Left lung (tissue), 10 donors: ENCODE results near the gene RNF103. TPM values are rescaled to one million over a fixed set of nuclear protein-coding genes. Genes with fewer than 3 reads are reported as not detected.

Experiments used
- ATAC-seq: fragments of 200-7000 bp; cut with Tn5 transposase; one replicate; pipeline ENCODE4 v1.9.1; 2020; ENCODE audit warnings: moderate library complexity
- DNase-seq, 4 donors: peaks; one replicate each; pipeline ENCODE4 v3.0.0-alpha.2; 2013 to 2020
- H3K27ac ChIP-seq, 2 donors: fragments of 200-600 bp; sonication (generic) in 1 of 2; one replicate each; pipeline versions ENCODE4 v1.5.0 to v1.8.0; 2020 to 2021
- H3K27me3 ChIP-seq, 2 donors: fragments of 200-600 bp; sonication (generic) in 1 of 2; one replicate each; pipeline versions ENCODE4 v1.5.0 to v1.8.0; 2020 to 2021
- H3K36me3 ChIP-seq, 2 donors: fragments of 200-600 bp; sonication (generic) in 1 of 2; one replicate each; pipeline versions ENCODE4 v1.5.0 to v1.8.0; 2020 to 2021
- H3K4me1 ChIP-seq, 2 donors: fragments of 200-600 bp; one replicate each; pipeline ENCODE4 v1.8.0; 2021
- H3K4me3 ChIP-seq, 2 donors: fragments of 200-600 bp; sonication (generic) in 1 of 2; one replicate each; pipeline versions ENCODE4 v1.5.0 to v1.8.0; 2020 to 2021; ENCODE audit warnings: mild to moderate bottlenecking in 1 of 2
- H3K9me3 ChIP-seq, 2 donors: fragments of 200-600 bp; sonication (generic) in 1 of 2; one replicate each; pipeline versions ENCODE4 v1.5.0 to v1.8.0; 2020 to 2021
- CTCF ChIP-seq, 2 donors: fragments of 200-600 bp; sonication (generic) in 1 of 2; IDR thresholded peaks; one replicate each; pipeline versions ENCODE4 v1.5.0 to v1.8.0; 2021; ENCODE audit warnings: antibody characterized with exemption in 2 of 2
- intact Hi-C, 2 donors: fragments of 100-400 bp; cut with DNase I; formaldehyde crosslinking; loops; one replicate each; pipeline versions ENCODE4 v1.11.2 to v1.14.2; 2022
- polyA plus RNA-seq, 6 donors: library from polyadenylated mRNA; unstranded; fragments of 120-200 nt; gene quantifications; one replicate each; pipeline ENCODE4 v1.2.1, GENCODE V29; 2013; ENCODE audit not compliant: insufficient read length in 6 of 6
- total RNA-seq, 2 donors: library from RNA; stranded (reverse); fragmentation: NEBNext Ultra II Directional; extraction: Animal tissue kit (Norgen Biotek cat#: 25700); gene quantifications; one replicate each; pipeline ENCODE4 v1.2.1, GENCODE V29; 2021
- donor health status: DM: no; HTN: yes; CAD: no.
- donor health status: DM: no; HTN: no; CAD: no.

RNF103 gene
- total and polyA plus RNA-seq, 8 donors = 21.6 to 46.5 (median 38.8) TPM

DNA sequence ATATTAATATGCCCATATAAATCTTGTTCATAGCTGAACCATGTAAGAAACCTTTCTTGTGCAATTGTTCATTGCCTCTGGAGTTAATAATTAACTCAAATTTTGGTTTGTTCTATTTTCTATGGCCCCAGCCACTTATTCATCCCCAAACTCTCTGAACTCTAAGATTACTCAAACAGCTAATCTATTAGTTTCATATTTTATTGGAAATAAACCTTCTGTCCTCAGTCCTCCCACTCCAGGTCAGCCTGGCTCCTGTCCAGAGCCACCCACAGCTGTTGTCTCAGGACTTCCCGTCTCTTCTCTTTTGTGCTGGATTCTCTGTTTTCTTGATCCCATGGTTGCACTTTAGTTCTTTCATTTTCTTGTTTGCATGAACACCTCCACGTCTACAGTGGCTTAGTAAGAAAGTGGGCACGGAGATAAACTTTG, 4.4 kb upstream of the RNF103 start:
- TF ChIP-seq CTCF (IDR thresholded peaks at IDR 0.05) = no peak
- Histone ChIP-seq H3K27me3 (no peaks in the 10 kb centered on the region), H3K27ac (no peak overlapping the region), H3K9me3 (no peaks in the 10 kb centered on the region), H3K4me3 (no peak overlapping the region), H3K4me1 (no peaks in the 10 kb centered on the region), H3K36me3 (no peaks in the 10 kb centered on the region)
- intact Hi-C loops = no loop called here
- ATAC-seq = no peak
- no peak for DNase-seq

DNA sequence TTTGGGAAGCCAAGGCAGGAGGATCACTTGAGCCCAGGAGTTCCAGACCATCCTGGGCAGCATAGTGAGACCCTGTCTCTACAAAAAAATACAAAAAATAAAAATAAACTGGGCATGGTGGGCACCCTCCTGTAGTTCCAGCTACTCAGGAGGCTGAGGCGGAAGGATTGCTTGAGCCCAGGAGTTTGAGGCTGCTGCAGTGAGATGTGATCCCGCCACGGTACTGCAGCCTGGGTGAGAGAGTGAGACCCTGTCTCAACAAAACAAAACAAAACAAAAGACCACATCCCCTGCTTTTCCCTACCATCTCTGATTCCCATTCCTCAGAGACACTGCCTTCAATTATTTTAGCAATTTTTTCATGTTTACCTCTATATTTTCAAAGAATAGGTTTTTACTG, 3.9 kb upstream of the RNF103 start:
- H3K4me1 ChIP-seq = no peaks in the 10 kb centered on the region
- intact Hi-C loops = no loop called here
- H3K27me3 ChIP-seq = no peaks in the 10 kb centered on the region
- H3K36me3 ChIP-seq = no peaks in the 10 kb centered on the region
- H3K9me3 ChIP-seq = no peaks in the 10 kb centered on the region
- ATAC-seq = no peak
- no peak overlapping the region for H3K27ac ChIP-seq
- H3K4me3 ChIP-seq = no peak overlapping the region
- no peak for DNase-seq
- no peak for TF ChIP-seq CTCF (IDR thresholded peaks at IDR 0.05)

DNA sequence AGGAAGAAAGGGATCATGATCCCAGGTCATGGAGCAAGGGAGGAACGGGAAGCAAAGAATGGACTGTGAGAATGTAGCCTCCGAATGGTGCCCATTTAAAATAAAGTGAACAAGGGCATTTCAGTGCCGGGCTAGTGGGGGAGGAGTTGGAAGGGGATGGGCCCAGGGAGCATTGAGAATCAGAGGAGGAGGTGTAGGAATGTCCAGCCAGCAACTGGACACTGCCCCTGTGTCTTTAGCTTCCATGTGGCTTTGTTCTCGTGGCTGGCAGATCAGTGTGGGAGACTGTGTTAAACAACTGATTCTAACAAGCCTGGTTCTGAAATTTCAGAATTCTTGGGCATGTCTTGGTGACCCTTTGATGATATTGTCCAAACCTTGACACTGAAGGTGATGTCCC, 1.4 kb upstream of the RNF103 start:
- Histone ChIP-seq H3K27ac (no peak overlapping the region), H3K27me3 (no peaks in the 10 kb centered on the region), H3K36me3 (no peaks in the 10 kb centered on the region), H3K9me3 (no peaks in the 10 kb centered on the region), H3K4me1 (peaks cover 0 to 24% of the 10 kb centered on the region in 2 donors), H3K4me3 (no peak overlapping the region)
- TF ChIP-seq CTCF (IDR thresholded peaks at IDR 0.05) = no peak
- DNase-seq (no peak), ATAC-seq (no peak)
- intact Hi-C loops = no loop called here

DNA sequence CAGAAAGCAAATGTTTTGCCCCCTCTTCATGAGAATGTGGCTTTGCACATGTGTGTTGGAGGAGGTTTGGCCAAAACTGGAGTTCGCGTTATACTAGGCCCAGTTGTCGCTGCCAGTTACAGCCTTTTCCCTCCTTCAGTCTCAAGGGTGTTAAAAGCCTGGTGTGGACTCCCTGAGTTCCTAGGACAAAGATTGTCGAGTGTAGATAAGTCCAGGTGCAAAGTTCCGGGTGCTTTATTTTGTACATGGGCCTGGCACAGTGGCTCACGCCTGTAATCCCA, 542 bp upstream of the RNF103 start:
- no peak for ATAC-seq
- intact Hi-C loops = no loop called here
- peak overlapping the region; percentile 99 for H3K27ac ChIP-seq

DNA sequence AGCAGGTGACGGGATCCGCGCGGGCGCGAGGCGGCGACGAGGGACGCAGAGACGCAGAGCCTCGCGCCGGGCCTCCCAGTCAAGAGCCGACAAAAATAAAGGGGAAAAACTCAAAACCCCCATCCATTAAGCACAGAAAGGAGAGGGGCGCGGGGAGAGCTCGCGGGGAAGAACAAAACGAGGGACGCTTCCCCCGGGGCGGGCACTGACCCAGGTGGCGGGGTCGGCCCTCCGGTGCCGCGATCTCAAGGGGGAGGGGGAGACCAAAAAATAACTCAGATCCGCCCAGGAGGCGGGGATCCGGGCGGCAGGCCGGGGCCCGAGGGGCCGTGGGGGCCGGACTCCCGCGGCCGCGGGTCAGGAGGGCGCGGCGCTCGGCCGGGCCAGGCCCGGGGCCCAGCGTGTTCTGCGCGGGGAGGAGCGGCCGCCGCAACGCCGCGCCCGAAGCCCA, 597 bp downstream of the RNF103 start:
- peak overlapping the region; percentile 77 to 86 for H3K4me3 ChIP-seq
- peak overlapping the region; percentile 99 for H3K27ac ChIP-seq
- no peaks in the 10 kb centered on the region for H3K27me3 ChIP-seq
- intact Hi-C loops = no loop called here
- peak; percentile 71 for ATAC-seq
- peak in 3 of 4 donors; percentile 64 to 69 (median 64) for DNase-seq
- no peak for TF ChIP-seq CTCF (IDR thresholded peaks at IDR 0.05)
- H3K4me1 ChIP-seq = peaks cover 0 to 42% of the 10 kb centered on the region in 2 donors
- H3K36me3 ChIP-seq = peaks cover 0 to 20% of the 10 kb centered on the region in 2 donors
- H3K9me3 ChIP-seq = no peaks in the 10 kb centered on the region

More for the DNA sequence above, 542 bp upstream of the RNF103 start:
- no peak for TF ChIP-seq CTCF (IDR thresholded peaks at IDR 0.05)
- Histone ChIP-seq H3K4me1 (peaks cover 0 to 32% of the 10 kb centered on the region in 2 donors), H3K4me3 (peak overlapping the region; percentile 77 to 86), H3K36me3 (peaks cover 0 to 8% of the 10 kb centered on the region in 2 donors), H3K9me3 (no peaks in the 10 kb centered on the region), H3K27me3 (no peaks in the 10 kb centered on the region)
- DNase-seq = no peak
